Anterior cingulate cortex (tissue), 58 donors: Measurements from ENCODE around the gene IMP4.
"Not testable (repeated sequence)": the region's sequence is repeated elsewhere in the genome, so short reads cannot be mapped to it uniquely, and the experiment has no call there.

Experiments
- DNase-seq, 58 donors: peaks; one replicate each; lab custom pipeline; 2025; lab: John Stamatoyannopoulos, UW

The IMP4 gene, protein sequence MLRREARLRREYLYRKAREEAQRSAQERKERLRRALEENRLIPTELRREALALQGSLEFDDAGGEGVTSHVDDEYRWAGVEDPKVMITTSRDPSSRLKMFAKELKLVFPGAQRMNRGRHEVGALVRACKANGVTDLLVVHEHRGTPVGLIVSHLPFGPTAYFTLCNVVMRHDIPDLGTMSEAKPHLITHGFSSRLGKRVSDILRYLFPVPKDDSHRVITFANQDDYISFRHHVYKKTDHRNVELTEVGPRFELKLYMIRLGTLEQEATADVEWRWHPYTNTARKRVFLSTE

DNA sequence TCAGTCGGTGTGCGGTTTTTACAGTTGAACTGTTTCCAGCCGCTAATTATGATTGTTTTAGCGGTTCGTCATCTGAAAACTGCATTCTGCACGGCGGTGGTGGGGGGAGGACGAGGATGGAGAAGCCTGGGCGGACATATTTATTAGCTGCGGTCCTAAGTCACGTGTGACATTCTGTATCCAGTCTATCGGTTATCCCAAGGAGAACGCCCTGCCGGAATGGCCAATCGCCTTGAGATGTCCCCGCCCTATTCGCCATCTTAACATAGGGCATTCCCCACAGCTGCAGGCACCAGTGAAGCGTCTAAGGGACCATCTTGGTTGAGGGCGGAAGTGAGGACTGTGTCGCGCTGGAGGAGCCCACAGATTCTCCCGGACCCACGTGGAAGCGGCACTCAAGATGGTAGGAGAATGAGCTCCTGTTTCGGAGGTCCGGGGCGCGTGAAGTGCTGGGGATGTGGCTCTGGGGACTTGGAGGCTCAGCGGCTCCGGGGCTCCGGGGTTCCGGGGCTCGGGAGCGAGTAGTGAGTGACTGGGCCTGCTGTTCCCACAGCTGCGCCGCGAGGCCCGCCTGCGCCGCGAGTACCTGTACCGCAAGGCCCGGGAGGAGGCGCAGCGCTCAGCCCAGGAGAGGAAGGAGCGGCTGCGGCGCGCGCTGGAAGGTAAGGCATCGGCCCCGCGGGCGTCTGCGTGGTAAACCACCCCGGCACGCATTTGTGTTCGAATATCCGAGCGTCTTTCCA is at the start of gene IMP4:
IMP4 (plus strand) TSS at position 365 of the 743 bp plus-strand sequence; CDS start at position 401, 36 bp downstream.
- DNase-seq = peak; percentile 83 to 100 (median 97)

DNA sequence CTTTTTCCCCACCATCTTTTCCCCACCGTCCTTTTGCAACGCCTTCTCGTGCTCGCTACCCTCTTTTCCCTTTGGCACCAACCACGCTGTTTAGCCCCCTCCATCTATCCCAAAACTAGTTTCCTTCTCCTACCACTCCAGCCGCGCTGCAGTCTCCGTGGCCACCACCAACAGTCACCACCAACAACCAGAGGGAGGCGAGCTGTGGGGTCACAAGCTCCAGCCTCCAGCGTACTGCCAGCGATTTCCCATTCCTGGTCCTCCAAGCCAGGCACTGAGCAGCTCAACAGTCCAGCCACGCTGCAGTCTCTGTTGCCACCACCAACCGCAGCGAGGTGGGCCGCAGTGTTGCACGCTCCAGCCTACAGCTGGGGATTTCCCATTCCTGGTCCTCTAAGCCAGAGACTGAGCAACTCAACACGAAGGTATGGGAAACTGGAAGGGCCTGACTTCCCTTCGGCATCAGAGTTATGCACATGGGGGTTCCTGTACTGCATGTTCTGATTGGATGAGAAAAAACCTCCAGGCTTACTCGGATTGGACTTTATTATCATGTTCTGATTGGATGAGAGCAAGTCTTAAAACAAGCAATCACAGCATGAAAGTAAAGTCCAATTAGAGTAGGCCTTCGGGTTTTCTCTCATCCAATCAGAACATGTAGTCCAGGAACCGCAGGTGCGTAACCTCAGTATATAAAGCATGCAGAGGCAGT is 42.3 kb upstream of the IMP4 start:
- DNase-seq = no peak

DNA sequence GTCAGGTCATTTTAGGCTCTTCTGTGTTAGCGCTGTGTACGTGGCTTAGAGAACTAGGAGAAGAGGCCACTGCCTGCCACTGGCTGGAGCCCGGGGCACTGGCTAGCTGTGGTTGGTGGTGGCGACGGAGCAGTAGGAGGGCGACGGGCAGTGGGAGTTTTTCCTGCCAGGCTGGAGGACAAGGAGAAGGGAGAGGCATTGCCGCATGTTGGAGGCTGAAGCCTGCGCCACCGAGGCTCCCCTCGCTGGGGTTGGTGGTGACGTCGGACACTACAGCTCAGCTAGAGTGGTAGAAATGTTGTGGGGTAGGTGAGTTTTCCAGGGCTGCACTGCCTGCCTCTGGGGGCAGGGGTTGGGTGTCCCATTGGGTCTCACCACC is 41.7 kb upstream of the IMP4 start:
- DNase-seq = no peak

DNA sequence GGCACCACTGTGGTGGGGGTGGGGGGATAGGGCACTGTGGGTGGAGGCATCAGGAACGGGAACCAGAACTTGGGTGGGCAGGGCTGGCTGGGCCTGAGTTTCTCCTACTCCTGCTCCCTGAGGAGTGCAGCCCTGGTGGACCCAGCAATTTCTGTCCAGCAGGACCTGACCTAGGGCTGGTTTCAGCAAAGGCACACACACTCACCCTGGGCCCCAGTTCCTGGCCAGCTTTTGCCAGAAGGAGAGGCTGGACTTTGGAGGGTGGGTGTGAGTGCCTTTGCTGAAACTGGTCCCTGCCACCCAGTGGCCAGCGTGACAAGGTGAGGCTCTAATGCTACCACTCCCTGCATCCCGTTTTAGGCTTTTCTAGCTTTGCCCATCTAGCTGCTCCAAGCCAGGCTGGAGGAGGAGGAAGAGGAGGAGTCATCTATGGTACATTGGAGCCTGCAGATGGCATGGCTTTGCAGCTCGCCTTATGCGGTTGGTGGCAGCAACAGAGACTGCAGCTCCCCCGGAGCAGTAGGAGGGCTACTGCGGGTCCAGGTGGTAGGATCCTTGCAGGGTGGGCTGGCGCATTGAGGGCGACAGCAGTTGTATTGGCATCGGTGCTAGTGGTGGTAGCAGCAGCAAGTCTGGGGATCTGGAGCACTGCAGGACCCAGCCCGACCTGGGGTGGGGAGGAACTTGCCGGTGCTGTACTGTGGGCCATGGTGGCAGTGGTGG is 40.4 kb upstream of the IMP4 start:
- DNase-seq = no peak

DNA sequence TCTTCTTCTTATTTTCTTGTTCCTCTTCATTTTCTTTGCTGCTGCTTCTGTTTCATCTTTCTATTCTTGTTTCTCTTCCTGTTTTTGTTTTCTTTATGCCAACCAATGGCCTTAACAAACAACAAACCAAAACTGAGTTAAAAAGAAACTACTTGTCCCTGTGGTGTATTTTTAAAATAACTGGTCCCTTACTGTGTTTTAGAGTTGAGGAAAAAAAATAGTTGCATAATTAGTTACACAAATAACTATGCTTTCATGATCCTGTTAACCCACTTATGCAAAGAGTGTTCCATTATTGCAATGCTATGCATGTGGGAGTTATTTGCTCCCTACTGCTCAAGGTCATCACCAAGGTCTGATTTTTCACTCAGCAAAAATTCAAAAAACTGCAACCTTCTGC is 39.5 kb upstream of the IMP4 start:
- no peak for DNase-seq

DNA sequence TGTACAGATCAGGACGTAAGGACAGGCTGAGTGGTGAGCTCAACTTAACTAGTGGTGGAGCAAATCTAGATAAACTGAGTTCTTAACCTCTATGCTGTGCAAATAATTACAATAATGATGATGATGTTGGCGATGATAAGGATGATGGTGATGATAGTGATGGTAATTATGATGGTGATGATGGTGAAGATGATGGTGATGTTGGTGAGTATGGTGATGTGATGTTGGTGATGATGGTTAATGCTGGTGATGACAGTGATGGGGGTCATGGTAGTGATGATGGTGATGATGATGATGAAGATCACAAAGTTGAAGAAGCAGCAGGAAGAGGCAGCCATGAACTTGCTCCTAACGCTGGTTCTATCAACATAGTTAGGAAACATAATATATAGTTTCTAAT is 38.0 kb upstream of the IMP4 start:
- no peak for DNase-seq

DNA sequence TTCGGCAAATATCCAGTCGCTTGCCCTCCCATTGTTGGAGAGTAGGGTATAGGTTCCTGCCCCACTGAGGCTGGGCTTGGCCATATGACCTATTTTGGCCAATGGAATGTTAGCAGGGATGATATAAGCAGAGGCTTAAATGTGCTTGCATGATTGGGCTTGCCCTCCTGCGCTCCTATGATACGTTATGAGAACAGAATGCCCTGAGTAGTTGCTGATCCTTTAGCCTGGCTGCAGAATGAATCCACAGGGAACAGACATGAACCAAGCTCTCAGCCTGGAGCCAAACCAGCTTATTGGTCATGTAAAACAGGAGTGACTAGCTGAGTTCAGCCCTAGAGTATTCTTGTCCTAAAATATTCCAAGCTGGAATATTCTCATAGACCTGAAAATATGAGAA is 34.8 kb upstream of the IMP4 start:
- no peak for DNase-seq

DNA sequence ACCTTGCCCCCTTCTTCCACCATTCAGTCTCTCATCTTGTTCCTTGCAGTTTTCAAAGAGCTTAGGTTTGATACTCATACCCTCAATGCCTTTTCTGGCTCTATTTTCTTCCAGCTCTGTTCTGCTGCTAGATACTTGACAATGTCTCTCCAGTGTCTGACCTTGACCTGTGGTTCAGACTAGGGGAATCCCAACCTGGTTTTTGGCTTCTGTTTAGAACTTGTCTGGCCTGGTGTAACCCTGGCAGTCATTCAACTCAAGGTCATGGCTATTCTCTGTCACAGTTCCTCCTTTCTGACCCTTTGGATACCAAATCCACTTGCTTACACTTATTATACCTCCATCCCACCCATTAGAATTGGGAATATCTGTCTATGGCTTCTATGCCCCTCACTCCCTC is 31.8 kb upstream of the IMP4 start:
- DNase-seq = no peak

DNA sequence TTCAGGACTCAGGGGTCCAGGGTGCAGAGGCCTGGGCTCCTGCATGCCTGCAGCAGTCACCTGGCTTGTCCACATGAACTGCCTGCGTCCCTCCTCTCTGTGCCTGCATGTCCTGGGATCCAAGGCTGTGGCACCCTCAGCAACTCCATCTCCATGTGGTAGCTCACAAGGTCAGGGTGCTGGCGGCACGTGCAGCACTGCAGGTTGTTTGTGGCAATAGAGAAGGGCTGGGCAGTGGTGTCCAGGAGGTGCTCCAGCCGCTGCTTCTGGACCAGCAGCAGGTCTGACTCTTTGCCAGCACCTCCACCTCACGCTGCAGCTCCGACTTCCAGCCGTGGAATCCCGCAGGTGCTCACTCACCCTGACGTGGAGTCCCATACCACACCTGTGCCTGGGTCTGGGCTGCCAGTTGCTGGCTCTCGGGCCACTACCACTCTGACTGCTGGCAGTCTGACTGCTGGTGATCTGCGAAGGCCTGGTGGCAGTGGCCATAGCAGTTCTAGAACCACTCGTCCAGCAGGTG is 28.8 kb upstream of the IMP4 start:
- no peak for DNase-seq

DNA sequence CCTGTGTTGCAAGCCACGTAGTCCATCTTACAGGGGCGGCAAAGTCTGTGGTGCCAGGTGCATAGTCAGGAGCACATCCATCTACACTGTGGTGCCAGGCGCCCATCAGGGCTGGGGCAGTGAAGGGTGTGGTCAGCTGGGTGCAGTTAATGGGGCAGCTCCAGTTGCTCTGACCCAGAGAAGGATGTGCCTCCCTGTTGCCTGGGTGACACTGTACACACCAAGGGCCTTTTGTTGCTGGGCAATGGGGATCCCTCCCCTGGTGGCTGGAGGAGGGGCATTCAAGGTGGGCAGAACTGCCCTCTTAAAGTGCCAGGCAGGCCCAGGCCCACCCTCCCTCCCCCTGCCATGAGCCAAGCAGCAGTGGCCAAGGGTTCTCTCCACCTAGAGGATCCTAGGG is 28.3 kb upstream of the IMP4 start:
- DNase-seq = no peak

DNA sequence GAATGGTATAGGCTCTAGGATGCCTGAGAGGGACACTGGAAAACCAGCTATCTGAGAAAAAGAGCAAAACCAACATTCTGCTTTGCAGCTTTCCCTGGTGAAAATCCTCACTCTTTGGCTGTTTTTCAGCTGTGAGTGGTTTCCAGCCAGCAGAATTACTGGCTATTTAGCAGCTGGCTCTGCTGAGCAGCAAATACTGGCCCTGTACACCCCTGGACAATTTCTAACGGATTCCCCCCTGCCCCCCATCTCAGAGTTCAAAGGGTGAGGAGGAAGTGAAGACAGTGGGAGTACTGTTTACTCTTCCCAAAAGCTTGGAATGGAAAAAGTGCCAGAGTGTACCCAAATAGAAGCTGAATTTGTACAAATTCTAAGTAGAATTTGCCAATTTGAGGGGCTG is 26.1 kb upstream of the IMP4 start:
- peak in 4 of 58 donors; percentile 11 to 15 (median 14) for DNase-seq

DNA sequence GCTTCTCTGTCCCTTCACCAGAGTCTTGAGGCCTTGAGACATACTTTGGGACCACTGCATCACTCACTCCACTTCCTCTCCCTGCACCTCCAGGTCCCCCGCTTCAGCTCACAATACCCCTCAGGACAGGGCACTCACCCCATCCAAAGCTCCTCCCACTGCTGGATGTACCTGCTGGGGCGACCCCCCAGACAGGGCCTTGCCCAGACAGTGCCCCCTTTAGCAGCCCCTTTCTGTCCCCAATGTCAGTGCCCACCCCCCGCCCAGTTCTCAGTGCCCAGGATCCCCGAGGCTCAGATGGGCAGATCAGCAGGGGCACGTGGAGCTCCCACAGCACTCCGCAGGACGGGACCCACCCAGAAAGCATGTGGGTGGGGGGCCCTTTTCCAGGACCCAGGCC is 23.8 kb upstream of the IMP4 start:
- DNase-seq = no peak

DNA sequence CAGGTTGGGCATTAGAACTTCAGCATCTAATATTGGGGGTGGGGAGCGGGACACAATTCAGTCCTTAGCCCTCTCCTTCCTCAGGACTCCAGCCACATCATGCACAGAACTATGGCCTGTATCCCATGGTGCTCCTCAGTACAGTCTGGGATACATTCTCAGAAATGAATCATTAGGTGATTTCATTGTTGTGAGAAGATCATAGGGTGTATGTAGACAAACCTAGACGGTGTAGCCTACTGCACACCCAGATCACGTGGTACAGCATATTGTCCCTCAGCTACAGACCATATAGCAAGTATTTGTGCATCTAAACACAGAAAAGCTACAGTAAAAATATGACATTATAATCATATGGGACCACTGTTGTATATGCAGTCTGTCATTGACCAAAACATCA is 23.2 kb upstream of the IMP4 start:
- DNase-seq = no peak

DNA sequence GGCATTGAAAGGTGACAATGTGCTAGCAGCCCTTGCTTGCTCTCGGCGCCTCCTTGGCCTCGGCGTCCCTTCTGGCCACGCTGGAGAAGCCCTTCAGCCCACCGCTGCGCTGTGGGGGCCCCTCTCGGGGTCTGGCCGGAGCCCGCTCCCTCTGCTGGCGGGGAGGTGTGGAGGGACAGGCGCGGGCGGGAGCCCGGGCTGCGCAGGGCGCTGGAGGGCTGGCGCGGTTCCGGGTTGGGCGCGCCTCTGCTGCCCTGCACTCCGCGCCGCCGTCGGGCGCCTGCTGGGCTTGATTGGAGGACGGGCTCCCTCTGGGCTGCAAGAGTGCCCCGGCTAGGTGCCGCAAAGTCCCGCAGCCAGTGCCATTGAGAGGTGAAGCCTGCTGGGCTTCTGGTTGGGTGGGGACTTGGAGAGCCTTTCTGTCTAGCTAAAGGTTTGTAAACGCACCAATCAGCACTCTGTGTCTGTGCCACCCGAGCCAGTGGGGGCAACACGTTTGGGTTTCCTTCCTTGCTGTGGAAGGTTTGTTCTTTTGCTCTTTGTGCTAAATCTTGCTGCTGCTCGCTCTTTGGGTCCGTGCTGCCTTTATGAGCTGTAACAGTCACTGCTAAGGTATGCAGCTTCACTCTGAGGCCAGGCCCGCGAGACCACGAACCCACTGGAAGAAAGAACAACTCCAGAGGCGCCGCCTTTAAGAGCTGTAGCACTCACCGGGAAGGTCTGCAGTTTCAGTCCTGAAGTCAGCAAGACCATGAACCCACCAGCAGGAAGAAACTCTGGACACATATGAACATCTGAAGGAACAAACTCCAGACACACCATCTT is 14.8 kb upstream of the IMP4 start:
- DNase-seq = no peak

DNA sequence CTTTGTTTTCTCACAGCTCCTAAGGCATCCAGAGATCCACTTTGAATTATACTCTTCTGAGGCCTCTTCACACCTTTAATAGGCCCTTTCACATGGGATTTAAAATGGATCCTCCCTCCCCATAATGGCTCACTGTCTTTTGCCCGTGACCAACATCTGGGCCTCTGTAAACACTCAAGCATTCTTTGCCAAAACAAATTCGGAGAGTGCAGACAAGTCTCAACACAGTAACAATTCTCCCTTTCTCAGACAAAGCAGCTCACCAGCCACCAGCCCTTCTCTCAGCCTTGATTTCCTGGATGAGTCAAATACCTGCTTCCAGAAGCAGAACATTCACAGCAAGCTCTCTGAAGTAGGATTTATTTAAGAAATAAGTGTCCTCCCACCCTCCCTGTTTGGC is 14.0 kb upstream of the IMP4 start:
- DNase-seq = no peak

DNA sequence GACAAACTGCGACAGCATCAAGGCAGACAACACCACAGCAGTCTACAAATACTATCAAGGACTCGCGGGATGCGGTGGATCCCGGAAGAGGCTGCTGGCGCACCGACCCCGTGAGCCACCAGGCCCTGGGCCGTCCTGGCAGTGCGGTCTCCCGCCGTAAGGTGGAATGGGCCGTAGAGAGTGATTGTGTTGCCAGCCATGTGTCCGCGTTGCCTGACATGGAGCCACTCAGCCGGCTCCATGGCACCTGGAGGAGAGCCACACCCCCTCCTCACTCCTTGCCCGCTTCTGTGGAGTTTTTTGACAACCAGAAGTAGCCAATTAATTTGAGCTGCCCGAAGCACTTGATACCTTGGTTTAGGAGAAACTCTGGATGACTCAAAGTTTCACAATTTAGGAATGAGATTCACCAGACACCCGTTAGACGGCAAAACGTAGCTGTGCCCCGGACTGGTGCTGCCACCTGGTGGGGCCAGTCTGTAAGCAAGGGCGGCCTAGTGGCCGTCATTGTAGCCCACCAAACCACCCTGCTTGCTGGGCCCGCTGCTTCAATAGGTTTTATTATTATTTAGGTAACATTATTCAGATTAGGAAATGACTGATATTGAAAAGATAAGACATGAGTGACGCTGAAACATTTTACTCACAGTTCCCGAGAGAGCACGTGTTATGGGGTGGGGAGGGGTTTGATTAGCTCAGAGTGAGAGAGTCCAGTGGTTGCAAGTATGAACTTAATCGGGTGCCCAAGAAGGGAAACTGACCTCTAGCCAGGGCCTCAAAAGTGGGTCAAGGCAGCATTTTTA is 10.2 kb upstream of the IMP4 start:
- peak in 42 of 58 donors; percentile 6 to 69 (median 30) for DNase-seq

DNA sequence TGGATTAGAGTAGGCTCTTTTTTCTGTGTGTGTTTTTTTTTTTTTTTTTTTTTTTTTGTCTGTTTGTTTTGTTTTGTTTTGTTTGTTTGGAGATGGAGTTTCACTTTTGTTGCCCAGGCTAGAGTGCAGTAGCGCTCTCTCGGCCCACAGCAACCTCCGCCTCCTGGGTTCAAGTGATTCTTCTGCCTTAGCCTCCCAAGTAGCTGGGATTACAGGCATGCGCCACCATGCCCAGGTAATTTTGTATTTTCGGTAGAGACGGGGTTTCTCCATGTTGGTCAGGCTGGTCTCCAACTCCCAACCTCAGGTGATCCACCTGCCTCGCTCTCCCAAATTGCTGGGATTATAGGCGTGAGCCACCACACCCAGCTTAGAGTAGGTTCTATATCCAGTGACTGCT is 9.4 kb upstream of the IMP4 start:
- not testable (repeated sequence) for DNase-seq

DNA sequence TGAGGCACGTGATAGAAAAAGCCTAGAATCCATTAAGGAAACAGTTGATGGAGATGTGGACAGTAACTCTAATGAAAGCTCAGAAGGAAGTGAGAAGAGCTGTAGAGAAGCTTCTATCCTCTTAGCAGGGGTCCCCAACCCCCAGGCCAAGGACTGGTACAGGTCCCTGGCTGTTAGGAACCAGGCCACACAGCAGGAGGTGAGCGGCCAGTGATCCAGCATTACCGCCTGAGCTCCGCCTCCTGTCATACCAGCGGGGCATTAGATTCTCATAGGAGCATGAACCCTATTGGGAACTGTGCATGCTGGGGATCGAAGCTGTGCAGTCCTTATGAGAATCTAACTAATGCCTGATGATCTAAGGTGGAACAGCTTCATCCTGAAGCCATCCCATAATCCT is 8.7 kb upstream of the IMP4 start:
- DNase-seq = no peak

DNA sequence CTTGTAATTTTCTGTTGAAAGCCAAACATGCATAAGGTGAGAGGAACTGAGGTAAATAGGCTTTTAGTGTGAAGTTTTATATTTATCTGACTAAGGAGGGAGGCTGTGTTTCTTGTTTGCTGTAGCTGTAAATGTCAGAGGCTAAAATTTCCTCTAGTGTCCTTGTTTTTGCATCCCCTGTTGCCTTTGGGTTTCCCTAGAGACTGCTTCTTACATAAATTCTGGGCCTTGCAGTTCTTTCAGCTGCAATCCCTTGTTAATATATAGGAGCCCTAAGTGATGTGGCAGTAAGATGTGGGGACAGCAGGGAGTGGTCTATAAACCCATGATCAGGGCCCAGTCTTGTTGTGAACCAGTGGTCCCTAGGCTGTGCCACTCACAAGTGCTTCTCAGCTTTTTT is 7.5 kb upstream of the IMP4 start:
- DNase-seq = no peak
